ENCODE data around the gene MARK2.

MARK2 gene

GRCh38 chr11:63893355-63893754, 54.4 kb downstream of the MARK2 start:
- no peak overlapping the region for H3K27ac Mint-ChIP-seq
- H3K4me1 Mint-ChIP-seq (ENCODE audit: low read depth), result peaks cover 53% of the 10 kb centered on the region
- no peak overlapping the region for H3K4me3 Mint-ChIP-seq
- H3K9me3 Mint-ChIP-seq, result no peaks in the 10 kb centered on the region
- H3K36me3 Mint-ChIP-seq (ENCODE audit: low read depth), result peaks cover 33% of the 10 kb centered on the region
- no peaks in the 10 kb centered on the region for H3K27me3 Mint-ChIP-seq (ENCODE audit: low read depth)

DNA sequence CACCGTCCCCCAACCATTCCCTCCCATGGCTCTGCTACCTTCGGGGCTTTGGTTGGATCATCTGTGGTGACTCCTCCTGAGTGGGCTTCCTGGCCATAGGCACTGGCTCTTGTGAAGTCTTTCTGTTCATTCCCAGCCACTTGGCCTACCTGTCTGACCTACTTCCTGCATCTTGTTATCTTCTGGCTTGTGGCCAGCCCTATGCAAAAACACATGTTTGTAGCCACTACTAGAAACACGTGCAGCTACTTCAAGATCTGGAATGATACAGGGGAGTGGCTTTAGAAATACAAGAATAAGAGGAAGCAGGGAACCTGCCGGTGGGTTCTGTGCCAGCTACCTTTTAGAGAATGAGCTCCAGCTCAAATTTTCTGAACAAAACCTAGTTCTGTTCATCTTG, 57.2 kb downstream of the MARK2 start:
- Mint-ChIP-seq H3K9me3 (no peaks in the 10 kb centered on the region), H3K27ac (peak overlapping the region; percentile 59), H3K4me1 (ENCODE audit: low read depth) (peaks cover 26% of the 10 kb centered on the region), H3K4me3 (no peak overlapping the region), H3K27me3 (ENCODE audit: low read depth) (no peaks in the 10 kb centered on the region), H3K36me3 (ENCODE audit: low read depth) (peaks cover 41% of the 10 kb centered on the region)

GRCh38 chr11:63897459-63898146, 58.7 kb downstream of the MARK2 start:
- Mint-ChIP-seq H3K27me3 (ENCODE audit: low read depth) (no peaks in the 10 kb centered on the region), H3K27ac (no peak overlapping the region), H3K4me3 (no peak overlapping the region), H3K9me3 (no peaks in the 10 kb centered on the region), H3K4me1 (ENCODE audit: low read depth) (peaks cover 13% of the 10 kb centered on the region), H3K36me3 (ENCODE audit: low read depth) (peaks cover 44% of the 10 kb centered on the region)

DNA sequence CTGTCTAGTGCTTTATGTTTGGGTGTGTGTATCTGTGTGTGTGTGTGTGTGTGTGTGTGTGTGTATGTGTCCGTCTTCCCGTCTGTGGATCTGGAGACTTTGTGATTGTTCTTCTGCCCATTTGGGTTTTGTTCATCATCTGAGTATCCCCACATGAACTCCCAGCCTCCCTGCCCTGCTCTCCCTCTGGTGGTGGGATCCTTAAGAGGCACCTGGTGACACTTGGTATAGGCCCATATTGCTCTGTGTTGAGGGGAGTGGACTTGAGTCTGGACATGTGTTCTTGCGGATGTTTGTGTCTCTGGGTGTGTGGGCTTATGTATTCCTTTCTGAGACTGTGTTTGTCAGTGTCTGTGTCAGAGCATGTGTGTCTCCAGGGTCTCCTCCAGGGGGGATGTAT, 62.8 kb downstream of the MARK2 start:
- no peaks in the 10 kb centered on the region for H3K27me3 Mint-ChIP-seq (ENCODE audit: low read depth)
- H3K9me3 Mint-ChIP-seq, result no peaks in the 10 kb centered on the region
- no peak overlapping the region for H3K4me3 Mint-ChIP-seq
- H3K36me3 Mint-ChIP-seq (ENCODE audit: low read depth), result peaks cover 57% of the 10 kb centered on the region
- peaks cover 8% of the 10 kb centered on the region for H3K4me1 Mint-ChIP-seq (ENCODE audit: low read depth)
- no peak overlapping the region for H3K27ac Mint-ChIP-seq

DNA sequence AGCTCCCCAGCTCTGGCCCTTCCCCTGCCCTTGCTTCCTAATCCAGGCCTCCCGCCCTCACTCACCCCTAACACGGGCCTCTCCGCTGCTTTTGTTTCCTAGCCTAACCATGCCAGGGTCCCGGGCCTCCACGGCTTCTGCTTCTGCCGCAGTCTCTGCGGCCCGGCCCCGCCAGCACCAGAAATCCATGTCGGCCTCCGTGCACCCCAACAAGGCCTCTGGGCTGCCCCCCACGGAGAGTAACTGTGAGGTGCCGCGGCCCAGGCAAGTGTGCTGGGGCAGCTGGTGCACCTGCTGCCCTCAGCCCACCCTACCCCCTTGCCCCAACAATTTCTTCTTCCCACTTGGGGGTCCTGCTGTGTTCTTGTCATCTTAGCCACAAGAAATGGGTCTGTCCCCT, 65.0 kb downstream of the MARK2 start:
- Mint-ChIP-seq H3K9me3 (no peaks in the 10 kb centered on the region), H3K27me3 (ENCODE audit: low read depth) (no peaks in the 10 kb centered on the region), H3K4me3 (no peak overlapping the region), H3K27ac (no peak overlapping the region), H3K36me3 (ENCODE audit: low read depth) (peaks cover 48% of the 10 kb centered on the region), H3K4me1 (ENCODE audit: low read depth) (peaks cover 6% of the 10 kb centered on the region)

DNA sequence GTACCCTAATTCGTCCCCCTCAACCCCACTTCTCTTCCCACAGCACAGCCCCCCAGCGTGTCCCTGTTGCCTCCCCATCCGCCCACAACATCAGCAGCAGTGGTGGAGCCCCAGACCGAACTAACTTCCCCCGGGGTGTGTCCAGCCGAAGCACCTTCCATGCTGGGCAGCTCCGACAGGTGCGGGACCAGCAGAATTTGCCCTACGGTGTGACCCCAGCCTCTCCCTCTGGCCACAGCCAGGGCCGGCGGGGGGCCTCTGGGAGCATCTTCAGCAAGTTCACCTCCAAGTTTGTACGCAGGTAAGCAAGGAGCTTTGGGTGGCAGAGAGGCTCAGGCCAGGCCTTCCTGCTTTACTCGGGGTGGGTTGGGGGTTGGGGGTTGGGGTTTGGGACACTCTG, 65.8 kb downstream of the MARK2 start:
- Mint-ChIP-seq H3K36me3 (ENCODE audit: low read depth) (peaks cover 42% of the 10 kb centered on the region), H3K27ac (no peak overlapping the region), H3K27me3 (ENCODE audit: low read depth) (no peaks in the 10 kb centered on the region), H3K4me3 (no peak overlapping the region), H3K4me1 (ENCODE audit: low read depth) (peaks cover 6% of the 10 kb centered on the region), H3K9me3 (no peaks in the 10 kb centered on the region)

GRCh38 chr11:63905179-63905578, 66.3 kb downstream of the MARK2 start:
- Mint-ChIP-seq H3K4me1 (ENCODE audit: low read depth) (peaks cover 6% of the 10 kb centered on the region), H3K9me3 (no peaks in the 10 kb centered on the region), H3K27ac (no peak overlapping the region), H3K4me3 (no peak overlapping the region), H3K36me3 (ENCODE audit: low read depth) (peaks cover 42% of the 10 kb centered on the region), H3K27me3 (ENCODE audit: low read depth) (no peaks in the 10 kb centered on the region)

DNA sequence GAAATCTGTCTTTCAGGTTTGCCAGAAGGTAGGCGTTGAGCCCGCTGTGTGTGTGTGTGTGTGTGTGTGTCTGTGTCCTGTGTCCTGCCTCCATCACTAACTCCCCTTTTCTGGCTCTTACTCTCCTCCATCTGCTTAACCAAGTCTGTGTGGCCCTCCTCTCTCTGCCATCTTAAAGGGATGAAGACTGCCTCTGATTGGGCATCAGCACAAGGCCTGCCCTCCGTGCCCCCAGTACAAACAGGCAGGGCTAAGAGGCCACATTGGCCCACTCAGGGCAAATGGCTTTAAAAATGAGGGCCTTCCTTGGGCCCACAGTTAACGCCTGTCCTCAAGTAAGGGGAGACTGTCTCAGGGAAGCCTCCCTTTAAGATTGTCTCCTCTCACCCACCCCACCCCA, 67.2 kb downstream of the MARK2 start:
- no peak overlapping the region for H3K4me3 Mint-ChIP-seq
- H3K27ac Mint-ChIP-seq, result no peak overlapping the region
- peaks cover 39% of the 10 kb centered on the region for H3K36me3 Mint-ChIP-seq (ENCODE audit: low read depth)
- no peaks in the 10 kb centered on the region for H3K9me3 Mint-ChIP-seq
- H3K27me3 Mint-ChIP-seq (ENCODE audit: low read depth), result no peaks in the 10 kb centered on the region
- peaks cover 6% of the 10 kb centered on the region for H3K4me1 Mint-ChIP-seq (ENCODE audit: low read depth)

- Mint-ChIP-seq H3K9me3 (no peaks in the 10 kb centered on the region), H3K36me3 (ENCODE audit: low read depth) (peaks cover 36% of the 10 kb centered on the region), H3K27ac (peak overlapping the region; percentile 9), H3K4me1 (ENCODE audit: low read depth) (peaks cover 6% of the 10 kb centered on the region), H3K4me3 (no peak overlapping the region), H3K27me3 (ENCODE audit: low read depth) (no peaks in the 10 kb centered on the region)
These were observed 67.7 kb downstream of the MARK2 start for GRCh38 chr11:63906585-63906984.

DNA sequence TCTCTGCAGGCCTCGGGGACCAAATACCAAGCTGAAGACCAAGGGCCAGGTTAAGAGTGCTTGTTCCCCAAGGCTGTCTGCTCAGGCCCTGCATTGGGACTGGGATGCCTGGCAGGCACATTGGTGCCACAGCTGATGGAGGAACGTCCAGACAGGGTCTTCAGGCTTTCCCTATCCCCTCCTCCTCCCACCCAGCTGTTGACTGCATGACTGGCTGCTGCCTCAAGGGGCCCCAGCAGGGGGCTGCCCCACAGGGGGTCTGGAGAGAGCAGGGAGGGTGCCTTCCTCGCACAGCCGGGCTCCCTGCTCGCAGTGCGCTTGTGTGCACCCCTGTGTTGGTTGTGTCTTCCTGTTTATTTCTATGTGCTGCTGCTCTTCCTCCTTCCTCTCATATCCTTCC, 68.2 kb downstream of the MARK2 start:
- no peak overlapping the region for H3K4me3 Mint-ChIP-seq
- no peak overlapping the region for H3K27ac Mint-ChIP-seq
- H3K27me3 Mint-ChIP-seq (ENCODE audit: low read depth), result no peaks in the 10 kb centered on the region
- H3K36me3 Mint-ChIP-seq (ENCODE audit: low read depth), result peaks cover 32% of the 10 kb centered on the region
- no peaks in the 10 kb centered on the region for H3K9me3 Mint-ChIP-seq
- peaks cover 5% of the 10 kb centered on the region for H3K4me1 Mint-ChIP-seq (ENCODE audit: low read depth)

DNA sequence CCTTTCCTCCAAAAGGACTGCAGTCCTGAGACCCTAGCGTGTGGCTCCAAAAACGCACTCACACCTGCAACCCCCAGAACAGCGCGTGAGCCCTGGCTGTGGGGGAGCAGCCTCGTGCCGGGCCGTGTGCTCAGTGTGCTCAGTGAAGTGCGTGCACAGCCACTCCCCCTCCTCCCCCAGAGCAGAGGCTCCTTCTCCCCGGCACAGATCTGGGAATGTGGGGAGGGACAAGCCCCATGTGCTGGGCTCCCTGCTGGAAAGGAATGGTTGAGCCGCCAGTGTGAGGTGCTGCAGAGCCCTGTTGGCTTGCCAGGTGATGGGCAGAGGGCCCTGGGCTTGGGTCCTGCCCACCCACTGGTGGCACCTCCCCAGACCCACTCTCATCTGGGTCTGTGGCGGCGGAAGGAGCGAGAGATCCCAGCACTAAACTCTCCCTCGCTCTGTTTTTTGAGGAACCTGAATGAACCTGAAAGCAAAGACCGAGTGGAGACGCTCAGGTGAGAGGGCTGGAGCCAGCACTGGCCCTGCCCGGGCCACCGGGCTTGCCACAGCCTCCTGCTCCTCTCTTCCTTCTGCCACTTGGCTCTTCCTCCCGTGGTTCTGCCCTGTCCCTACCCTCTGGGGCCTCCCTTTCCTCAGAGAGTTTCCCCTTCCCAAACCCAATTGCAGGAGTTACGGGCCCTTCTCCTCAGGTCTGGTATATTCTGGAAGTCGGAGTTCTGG, 69.1 kb downstream of the MARK2 start:
- no peak overlapping the region for H3K27ac Mint-ChIP-seq
- H3K4me3 Mint-ChIP-seq, result no peak overlapping the region
- peaks cover 5% of the 10 kb centered on the region for H3K4me1 Mint-ChIP-seq (ENCODE audit: low read depth)
- H3K36me3 Mint-ChIP-seq (ENCODE audit: low read depth), result peaks cover 29% of the 10 kb centered on the region
- H3K9me3 Mint-ChIP-seq, result no peaks in the 10 kb centered on the region
- H3K27me3 Mint-ChIP-seq (ENCODE audit: low read depth), result no peaks in the 10 kb centered on the region

DNA sequence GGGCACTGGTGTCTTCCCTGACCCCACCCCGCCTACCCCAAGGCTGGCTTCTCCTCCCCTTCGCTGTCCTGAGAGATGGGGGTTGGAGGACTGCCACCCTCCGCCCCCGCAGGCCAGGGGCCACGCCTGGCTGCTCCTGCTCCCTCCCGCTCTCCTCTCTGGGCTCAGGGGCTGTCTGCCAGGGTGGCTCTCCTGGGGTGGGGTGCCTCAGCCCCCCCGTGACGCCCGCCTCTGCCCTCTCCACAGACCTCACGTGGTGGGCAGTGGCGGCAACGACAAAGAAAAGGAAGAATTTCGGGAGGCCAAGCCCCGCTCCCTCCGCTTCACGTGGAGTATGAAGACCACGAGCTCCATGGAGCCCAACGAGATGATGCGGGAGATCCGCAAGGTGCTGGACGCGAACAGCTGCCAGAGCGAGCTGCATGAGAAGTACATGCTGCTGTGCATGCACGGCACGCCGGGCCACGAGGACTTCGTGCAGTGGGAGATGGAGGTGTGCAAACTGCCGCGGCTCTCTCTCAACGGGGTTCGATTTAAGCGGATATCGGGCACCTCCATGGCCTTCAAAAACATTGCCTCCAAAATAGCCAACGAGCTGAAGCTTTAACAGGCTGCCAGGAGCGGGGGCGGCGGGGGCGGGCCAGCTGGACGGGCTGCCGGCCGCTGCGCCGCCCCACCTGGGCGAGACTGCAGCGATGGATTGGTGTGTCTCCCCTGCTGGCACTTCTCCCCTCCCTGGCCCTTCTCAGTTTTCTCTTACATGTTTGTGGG, 69.9 kb downstream of the MARK2 start:
- no peaks in the 10 kb centered on the region for H3K27me3 Mint-ChIP-seq (ENCODE audit: low read depth)
- H3K27ac Mint-ChIP-seq, result no peak overlapping the region
- H3K36me3 Mint-ChIP-seq (ENCODE audit: low read depth), result peaks cover 22% of the 10 kb centered on the region
- H3K9me3 Mint-ChIP-seq, result no peaks in the 10 kb centered on the region
- no peak overlapping the region for H3K4me3 Mint-ChIP-seq
- H3K4me1 Mint-ChIP-seq (ENCODE audit: low read depth), result peaks cover 2% of the 10 kb centered on the region

GRCh38 chr11:63909591-63910506, 70.9 kb downstream of the MARK2 start:
- Mint-ChIP-seq H3K27ac (no peak overlapping the region), H3K9me3 (no peaks in the 10 kb centered on the region), H3K4me1 (ENCODE audit: low read depth) (peaks cover 2% of the 10 kb centered on the region), H3K36me3 (ENCODE audit: low read depth) (peaks cover 17% of the 10 kb centered on the region), H3K4me3 (no peak overlapping the region), H3K27me3 (ENCODE audit: low read depth) (no peaks in the 10 kb centered on the region)

DNA sequence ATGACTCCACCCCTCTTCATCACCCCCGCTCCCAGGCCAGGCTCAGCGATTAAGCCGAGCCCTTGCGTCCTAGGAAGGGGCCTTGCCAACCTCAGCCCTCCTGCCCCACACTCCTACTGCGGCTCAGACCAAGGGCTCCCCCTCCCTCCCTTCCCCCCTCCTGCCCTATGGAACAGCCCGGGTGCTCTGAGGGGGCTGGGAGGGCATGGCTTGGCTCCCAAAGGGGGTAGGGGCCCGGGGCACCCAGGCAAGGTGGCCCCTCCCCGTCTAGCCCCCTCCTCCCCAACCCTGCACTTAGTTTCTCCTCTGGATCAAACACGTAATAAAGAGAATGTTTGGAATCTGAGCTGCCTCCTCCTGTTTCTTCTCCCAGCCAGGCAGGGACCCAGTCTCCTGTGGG, 71.8 kb downstream of the MARK2 start:
- peaks cover 3% of the 10 kb centered on the region for H3K27me3 Mint-ChIP-seq (ENCODE audit: low read depth)
- H3K36me3 Mint-ChIP-seq (ENCODE audit: low read depth), result peaks cover 13% of the 10 kb centered on the region
- H3K9me3 Mint-ChIP-seq, result no peaks in the 10 kb centered on the region
- no peak overlapping the region for H3K27ac Mint-ChIP-seq
- no peak overlapping the region for H3K4me3 Mint-ChIP-seq
- peaks cover 2% of the 10 kb centered on the region for H3K4me1 Mint-ChIP-seq (ENCODE audit: low read depth)
